Activated CD4-positive, alpha-beta memory T cell treated with anti-CD3 and anti-CD28 coated beads for 36 hours (primary cell): ENCODE measurements around the gene FBXW10. TPM values are rescaled to one million over a fixed set of nuclear protein-coding genes. Genes with fewer than 3 reads are reported as not detected.
"Not testable (repeated sequence)": the region's sequence is repeated elsewhere in the genome, so short reads cannot be mapped to it uniquely, and the experiment has no call there.

Source experiments
- CTCF ChIA-PET: fragments of 350-600 bp; sonication (Branson Sonifier 250); formaldehyde crosslinking; loops from one replicate; lab custom pipeline; 2021; ENCODE audit warnings: antibody characterized with exemption, inconsistent platforms; lab: Charles Lee
- POLR2A ChIA-PET: fragments of 350-600 bp; sonication (Branson Sonifier 250); formaldehyde crosslinking; loops from one replicate; lab custom pipeline; 2021; ENCODE audit warnings: antibody characterized with exemption; lab: Charles Lee
- DNase-seq: peaks from one replicate; pipeline ENCODE4 v3.0.0-alpha.2; 2020
- H3K27ac Mint-ChIP-seq: one replicate; pipeline ENCODE4 v1.8.0; 2021; ENCODE audit warnings: mixed read lengths
- H3K27me3 Mint-ChIP-seq: one replicate; pipeline ENCODE4 v1.8.0; 2021; ENCODE audit warnings: mixed read lengths
- H3K36me3 Mint-ChIP-seq: one replicate; pipeline ENCODE4 v1.8.0; 2021; ENCODE audit warnings: mixed read lengths
- H3K4me1 Mint-ChIP-seq: one replicate; pipeline ENCODE4 v1.8.0; 2021; ENCODE audit warnings: low read depth, mixed read lengths
- H3K4me3 Mint-ChIP-seq: one replicate; pipeline ENCODE4 v1.8.0; 2021; ENCODE audit warnings: mild to moderate bottlenecking, mixed read lengths
- H3K9me3 Mint-ChIP-seq: one replicate; pipeline ENCODE4 v1.8.0; 2021; ENCODE audit warnings: mixed read lengths
- intact Hi-C: fragments of 100-400 bp; cut with micrococcal nuclease; formaldehyde crosslinking; loops from one replicate; pipeline ENCODE4 v1.15.1; 2023
- total RNA-seq, 2 experiments: library from RNA; stranded (reverse); gene quantifications; one replicate each; pipeline ENCODE4 v1.2.3, GENCODE V29; 2021

The FBXW10 gene
- total RNA-seq, 2 experiments from 2014 or later: not detected

- H3K9me3 Mint-ChIP-seq, DNase-seq, POLR2A ChIA-PET, CTCF ChIA-PET, H3K36me3 Mint-ChIP-seq, H3K4me1 Mint-ChIP-seq, H3K27ac Mint-ChIP-seq, H3K27me3 Mint-ChIP-seq, H3K4me3 Mint-ChIP-seq, intact Hi-C loops: not testable (repeated sequence)
Observed at GRCh38 chr17:18723509-18723908, 20.3 kb upstream of the FBXW10 start.

GRCh38 chr17:18732438-18732837 lies 11.4 kb upstream of the FBXW10 start:
- H3K9me3 Mint-ChIP-seq, H3K27me3 Mint-ChIP-seq, POLR2A ChIA-PET, H3K36me3 Mint-ChIP-seq, H3K27ac Mint-ChIP-seq, intact Hi-C loops, DNase-seq, H3K4me1 Mint-ChIP-seq, H3K4me3 Mint-ChIP-seq, CTCF ChIA-PET: not testable (repeated sequence)

DNA sequence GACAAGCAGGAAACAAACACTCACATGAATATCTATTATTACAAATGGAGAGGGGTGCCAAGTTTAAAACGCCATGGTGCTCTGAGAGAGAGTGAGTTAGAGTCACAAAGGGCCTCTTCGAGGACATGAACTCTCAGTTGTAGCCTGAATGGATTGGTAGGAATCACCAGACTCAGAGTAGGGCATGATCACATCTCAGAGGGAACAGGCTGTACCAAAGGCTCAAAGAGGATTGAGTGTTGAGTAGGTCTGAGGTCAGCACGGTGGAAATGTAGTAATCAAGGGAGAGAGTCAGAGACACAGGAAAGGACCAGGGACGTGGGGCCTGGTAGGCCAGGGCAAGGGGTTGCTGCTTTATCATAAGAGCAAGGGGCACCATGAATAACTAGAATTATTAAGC lies 10.5 kb upstream of the FBXW10 start:
- H3K27ac Mint-ChIP-seq, POLR2A ChIA-PET, DNase-seq, H3K4me1 Mint-ChIP-seq, intact Hi-C loops, CTCF ChIA-PET, H3K4me3 Mint-ChIP-seq, H3K27me3 Mint-ChIP-seq, H3K9me3 Mint-ChIP-seq, H3K36me3 Mint-ChIP-seq: not testable (repeated sequence)

- DNase-seq, POLR2A ChIA-PET, H3K4me3 Mint-ChIP-seq, H3K9me3 Mint-ChIP-seq, H3K27me3 Mint-ChIP-seq, H3K27ac Mint-ChIP-seq, intact Hi-C loops, H3K36me3 Mint-ChIP-seq, H3K4me1 Mint-ChIP-seq: not testable (repeated sequence)
- CTCF ChIA-PET: interaction anchor here (1.1 kb wide), 1 partner anchor 114 kb away, joined by 3 read pairs; no protein-coding TSS in a partner anchor
Observed at GRCh38 chr17:18739616-18740391, 4.0 kb upstream of the FBXW10 start.

DNA sequence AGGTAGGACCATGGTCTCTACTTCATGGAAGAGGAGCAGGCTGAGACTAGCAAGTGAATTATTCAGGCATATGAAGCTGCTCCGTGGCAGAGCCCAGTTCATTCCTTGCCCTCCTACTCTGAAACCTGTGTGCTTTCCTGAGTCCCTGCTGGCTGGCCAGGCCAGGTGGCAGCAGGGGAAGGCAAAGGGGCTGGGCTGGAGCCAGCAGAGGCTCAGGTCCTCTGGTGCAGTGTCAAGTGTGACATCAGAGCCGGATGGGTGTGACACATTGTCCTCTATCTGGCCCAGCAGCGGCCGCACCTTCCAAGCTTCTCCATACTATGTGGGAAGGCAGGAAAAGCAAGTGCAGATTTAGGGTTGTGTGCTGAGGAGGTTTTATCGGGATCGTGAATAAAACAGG lies 2.6 kb upstream of the FBXW10 start:
- H3K9me3 Mint-ChIP-seq, H3K4me3 Mint-ChIP-seq, DNase-seq, H3K4me1 Mint-ChIP-seq, intact Hi-C loops, H3K36me3 Mint-ChIP-seq, H3K27me3 Mint-ChIP-seq, CTCF ChIA-PET, H3K27ac Mint-ChIP-seq, POLR2A ChIA-PET: not testable (repeated sequence)

GRCh38 chr17:18744726-18745125 lies 872 bp downstream of the FBXW10 start:
- H3K36me3 Mint-ChIP-seq, H3K4me3 Mint-ChIP-seq, intact Hi-C loops, DNase-seq, H3K9me3 Mint-ChIP-seq, POLR2A ChIA-PET, H3K27ac Mint-ChIP-seq, CTCF ChIA-PET, H3K4me1 Mint-ChIP-seq, H3K27me3 Mint-ChIP-seq: not testable (repeated sequence)

DNA sequence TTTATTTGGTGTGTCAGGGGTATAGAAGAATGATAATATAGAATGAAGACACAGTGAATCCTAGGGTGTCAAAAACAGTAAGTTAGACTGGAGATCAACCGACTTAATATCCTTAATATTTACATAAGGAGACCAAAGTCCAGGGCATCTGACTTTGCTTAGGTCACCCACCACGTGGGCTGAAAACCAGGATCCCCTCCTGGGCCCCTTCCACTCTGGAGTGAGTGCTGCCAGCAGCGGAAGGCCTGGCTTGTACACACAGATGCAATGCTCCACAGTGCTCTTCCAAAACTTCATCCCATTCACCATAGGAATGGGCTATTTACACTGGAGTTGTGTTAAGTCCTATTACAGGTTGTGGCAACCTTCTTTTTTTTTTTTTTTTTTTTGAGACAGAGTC lies 2.7 kb downstream of the FBXW10 start:
- H3K4me1 Mint-ChIP-seq, CTCF ChIA-PET, intact Hi-C loops: not testable (repeated sequence)

GRCh38 chr17:18747501-18747900 lies 3.6 kb downstream of the FBXW10 start:
- H3K27ac Mint-ChIP-seq, H3K4me3 Mint-ChIP-seq, CTCF ChIA-PET, intact Hi-C loops, DNase-seq, H3K36me3 Mint-ChIP-seq, H3K4me1 Mint-ChIP-seq, H3K27me3 Mint-ChIP-seq, H3K9me3 Mint-ChIP-seq, POLR2A ChIA-PET: not testable (repeated sequence)

More for the DNA sequence above, 2.7 kb downstream of the FBXW10 start:
- POLR2A ChIA-PET, H3K9me3 Mint-ChIP-seq, H3K27me3 Mint-ChIP-seq, H3K4me3 Mint-ChIP-seq, DNase-seq, H3K36me3 Mint-ChIP-seq, H3K27ac Mint-ChIP-seq: not testable (repeated sequence)

- H3K27ac Mint-ChIP-seq, POLR2A ChIA-PET, H3K27me3 Mint-ChIP-seq, intact Hi-C loops, H3K9me3 Mint-ChIP-seq, H3K4me1 Mint-ChIP-seq, CTCF ChIA-PET, H3K36me3 Mint-ChIP-seq, H3K4me3 Mint-ChIP-seq, DNase-seq: not testable (repeated sequence)
Observed at GRCh38 chr17:18750242-18750641, 6.4 kb downstream of the FBXW10 start.

DNA sequence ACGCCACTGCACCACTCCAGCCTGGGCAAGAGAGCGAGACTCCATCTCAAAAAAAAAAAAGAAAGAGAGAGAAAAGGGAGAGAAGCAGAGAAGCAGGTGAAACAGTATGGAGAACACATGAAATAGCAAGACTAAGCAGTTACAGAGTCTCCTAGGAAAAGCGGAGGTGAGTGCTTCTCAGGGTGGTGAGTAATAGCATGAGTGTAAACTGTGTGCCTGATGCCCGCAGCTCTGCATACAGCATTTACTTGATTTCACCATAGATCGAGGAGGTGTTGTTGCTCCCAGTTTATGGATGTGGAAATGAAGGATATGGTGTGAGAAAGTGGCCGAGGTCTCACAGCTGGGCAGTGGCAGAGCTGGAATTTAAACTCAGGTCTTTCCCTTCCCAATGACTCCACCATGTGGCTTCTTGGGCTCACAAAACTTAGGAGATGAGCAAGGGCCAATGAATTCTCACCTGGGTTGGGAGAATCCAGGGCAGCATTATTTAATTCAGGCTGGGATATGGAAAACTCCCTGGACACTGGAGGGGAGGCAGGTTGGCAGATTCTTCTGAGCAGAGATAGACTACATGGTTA lies 10.1 kb downstream of the FBXW10 start:
- CTCF ChIA-PET, intact Hi-C loops, POLR2A ChIA-PET, H3K9me3 Mint-ChIP-seq, H3K4me1 Mint-ChIP-seq, H3K4me3 Mint-ChIP-seq, DNase-seq, H3K36me3 Mint-ChIP-seq, H3K27ac Mint-ChIP-seq, H3K27me3 Mint-ChIP-seq: not testable (repeated sequence)

GRCh38 chr17:18755969-18756368 lies 12.1 kb downstream of the FBXW10 start:
- H3K4me3 Mint-ChIP-seq, POLR2A ChIA-PET, DNase-seq, H3K27me3 Mint-ChIP-seq, H3K27ac Mint-ChIP-seq, H3K4me1 Mint-ChIP-seq, H3K36me3 Mint-ChIP-seq, H3K9me3 Mint-ChIP-seq, CTCF ChIA-PET, intact Hi-C loops: not testable (repeated sequence)

- POLR2A ChIA-PET, intact Hi-C loops, H3K27me3 Mint-ChIP-seq, CTCF ChIA-PET, DNase-seq, H3K36me3 Mint-ChIP-seq, H3K4me1 Mint-ChIP-seq, H3K9me3 Mint-ChIP-seq, H3K27ac Mint-ChIP-seq, H3K4me3 Mint-ChIP-seq: not testable (repeated sequence)
Observed at GRCh38 chr17:18757368-18758044, 13.7 kb downstream of the FBXW10 start.
